ENCODE measurements around the gene TCF7L1. TPM values are rescaled to one million over a fixed set of nuclear protein-coding genes. Genes with fewer than 3 reads are reported as not detected.
"Not testable (repeated sequence)": the region's sequence is repeated elsewhere in the genome, so short reads cannot be mapped to it uniquely, and the experiment has no call there.

The TCF7L1 gene
- total RNA-seq, 1 donor = not detected

GRCh38 chr2:85303780-85304531 is 170.8 kb downstream of the TCF7L1 start:
- peaks cover 26% of the 10 kb centered on the region for H3K4me1 ChIP-seq (ENCODE audit: insufficient read depth, low read length)
- no peaks in the 10 kb centered on the region for H3K27me3 ChIP-seq (ENCODE audit: insufficient read depth, low read length)
- H3K9me3 ChIP-seq (ENCODE audit: low read depth, low read length) = no peaks in the 10 kb centered on the region
- no peak overlapping the region for H3K4me3 ChIP-seq (ENCODE audit: low read length)

GRCh38 chr2:85307527-85307897 is 174.3 kb downstream of the TCF7L1 start:
- no peaks in the 10 kb centered on the region for H3K9me3 ChIP-seq (ENCODE audit: low read depth, low read length)
- H3K4me3 ChIP-seq (ENCODE audit: low read length) = no peak overlapping the region
- no peaks in the 10 kb centered on the region for H3K27me3 ChIP-seq (ENCODE audit: insufficient read depth, low read length)
- H3K4me1 ChIP-seq (ENCODE audit: insufficient read depth, low read length) = peaks cover 45% of the 10 kb centered on the region

- Histone ChIP-seq H3K27me3 (ENCODE audit: insufficient read depth, low read length) (no peaks in the 10 kb centered on the region), H3K9me3 (ENCODE audit: low read depth, low read length) (no peaks in the 10 kb centered on the region), H3K4me1 (ENCODE audit: insufficient read depth, low read length) (peaks cover 45% of the 10 kb centered on the region), H3K4me3 (ENCODE audit: low read length) (no peak overlapping the region)
Measured at GRCh38 chr2:85308201-85308600, 175.0 kb downstream of the TCF7L1 start.

- H3K4me3 ChIP-seq (ENCODE audit: low read length) = peak overlapping the region; percentile 2
- peaks cover 45% of the 10 kb centered on the region for H3K4me1 ChIP-seq (ENCODE audit: insufficient read depth, low read length)
- no peaks in the 10 kb centered on the region for H3K9me3 ChIP-seq (ENCODE audit: low read depth, low read length)
- no peaks in the 10 kb centered on the region for H3K27me3 ChIP-seq (ENCODE audit: insufficient read depth, low read length)
Measured at GRCh38 chr2:85308896-85309555, 175.8 kb downstream of the TCF7L1 start.

- H3K27me3 ChIP-seq (ENCODE audit: insufficient read depth, low read length) = no peaks in the 10 kb centered on the region
- no peaks in the 10 kb centered on the region for H3K9me3 ChIP-seq (ENCODE audit: low read depth, low read length)
- peak overlapping the region; percentile 2 for H3K4me3 ChIP-seq (ENCODE audit: low read length)
- H3K4me1 ChIP-seq (ENCODE audit: insufficient read depth, low read length) = peaks cover 45% of the 10 kb centered on the region
Measured at GRCh38 chr2:85309699-85310321, 176.6 kb downstream of the TCF7L1 start.

- no peaks in the 10 kb centered on the region for H3K9me3 ChIP-seq (ENCODE audit: low read depth, low read length)
- H3K4me1 ChIP-seq (ENCODE audit: insufficient read depth, low read length) = peaks cover 45% of the 10 kb centered on the region
- no peak overlapping the region for H3K4me3 ChIP-seq (ENCODE audit: low read length)
- no peaks in the 10 kb centered on the region for H3K27me3 ChIP-seq (ENCODE audit: insufficient read depth, low read length)
Measured at GRCh38 chr2:85310330-85310729, 177.1 kb downstream of the TCF7L1 start.

- Histone ChIP-seq H3K4me3 (ENCODE audit: low read length) (no peak overlapping the region), H3K9me3 (ENCODE audit: low read depth, low read length) (no peaks in the 10 kb centered on the region), H3K27me3 (ENCODE audit: insufficient read depth, low read length) (no peaks in the 10 kb centered on the region), H3K4me1 (ENCODE audit: insufficient read depth, low read length) (peaks cover 33% of the 10 kb centered on the region)
Measured at GRCh38 chr2:85312404-85312803, 179.2 kb downstream of the TCF7L1 start.

- no peaks in the 10 kb centered on the region for H3K9me3 ChIP-seq (ENCODE audit: low read depth, low read length)
- H3K27me3 ChIP-seq (ENCODE audit: insufficient read depth, low read length) = no peaks in the 10 kb centered on the region
- no peak overlapping the region for H3K4me3 ChIP-seq (ENCODE audit: low read length)
- H3K4me1 ChIP-seq (ENCODE audit: insufficient read depth, low read length) = peaks cover 28% of the 10 kb centered on the region
Measured at GRCh38 chr2:85314884-85315242, 181.7 kb downstream of the TCF7L1 start.

GRCh38 chr2:85315921-85316320 is 182.7 kb downstream of the TCF7L1 start:
- H3K9me3 ChIP-seq (ENCODE audit: low read depth, low read length); H3K4me3 ChIP-seq (ENCODE audit: low read length); H3K27me3 ChIP-seq (ENCODE audit: insufficient read depth, low read length): not testable (repeated sequence)
- peaks cover 29% of the 10 kb centered on the region for H3K4me1 ChIP-seq (ENCODE audit: insufficient read depth, low read length)

GRCh38 chr2:85318222-85319074 is 185.3 kb downstream of the TCF7L1 start:
- H3K9me3 ChIP-seq (ENCODE audit: low read depth, low read length) = no peaks in the 10 kb centered on the region
- no peaks in the 10 kb centered on the region for H3K27me3 ChIP-seq (ENCODE audit: insufficient read depth, low read length)
- peaks cover 54% of the 10 kb centered on the region for H3K4me1 ChIP-seq (ENCODE audit: insufficient read depth, low read length)
- H3K4me3 ChIP-seq (ENCODE audit: low read length) = no peak overlapping the region

- no peak overlapping the region for H3K4me3 ChIP-seq (ENCODE audit: low read length)
- no peaks in the 10 kb centered on the region for H3K27me3 ChIP-seq (ENCODE audit: insufficient read depth, low read length)
- no peaks in the 10 kb centered on the region for H3K9me3 ChIP-seq (ENCODE audit: low read depth, low read length)
- H3K4me1 ChIP-seq (ENCODE audit: insufficient read depth, low read length) = peaks cover 67% of the 10 kb centered on the region
Measured at GRCh38 chr2:85319796-85320195, 186.6 kb downstream of the TCF7L1 start.

- Histone ChIP-seq H3K4me1 (ENCODE audit: insufficient read depth, low read length) (peaks cover 88% of the 10 kb centered on the region), H3K27me3 (ENCODE audit: insufficient read depth, low read length) (no peaks in the 10 kb centered on the region), H3K9me3 (ENCODE audit: low read depth, low read length) (no peaks in the 10 kb centered on the region), H3K4me3 (ENCODE audit: low read length) (no peak overlapping the region)
Measured at GRCh38 chr2:85323351-85323987, 190.3 kb downstream of the TCF7L1 start.

- H3K9me3 ChIP-seq (ENCODE audit: low read depth, low read length); H3K27me3 ChIP-seq (ENCODE audit: insufficient read depth, low read length); H3K4me3 ChIP-seq (ENCODE audit: low read length): not testable (repeated sequence)
- H3K4me1 ChIP-seq (ENCODE audit: insufficient read depth, low read length) = peaks cover 85% of the 10 kb centered on the region
Measured at GRCh38 chr2:85323988-85324367, 190.8 kb downstream of the TCF7L1 start.

GRCh38 chr2:85324639-85325465 is 191.7 kb downstream of the TCF7L1 start:
- Histone ChIP-seq H3K4me3 (ENCODE audit: low read length) (peak overlapping the region; percentile 84), H3K4me1 (ENCODE audit: insufficient read depth, low read length) (peaks cover 79% of the 10 kb centered on the region), H3K9me3 (ENCODE audit: low read depth, low read length) (no peaks in the 10 kb centered on the region), H3K27me3 (ENCODE audit: insufficient read depth, low read length) (no peaks in the 10 kb centered on the region)
